HG03097 (cell line): ENCODE measurements around the gene PLCXD3.

Source experiments
- ATAC-seq: cut with Tn5 transposase; IDR thresholded peaks from one replicate; pipeline ENCODE4 v1.9.1; 2021; ENCODE audit not compliant: unreplicated experiment, low FRiP score

The PLCXD3 gene

GRCh38 chr5:41418220-41419031, 92.0 kb downstream of the PLCXD3 start:
- ATAC-seq = no peak

GRCh38 chr5:41416336-41416735, 94.1 kb downstream of the PLCXD3 start:
- no peak for ATAC-seq

- ATAC-seq = no peak
Observed at GRCh38 chr5:41415242-41415641, 95.2 kb downstream of the PLCXD3 start.

- no peak for ATAC-seq
Observed at GRCh38 chr5:41414598-41414997, 95.8 kb downstream of the PLCXD3 start.

GRCh38 chr5:41413074-41413473, 97.3 kb downstream of the PLCXD3 start:
- no peak for ATAC-seq

- ATAC-seq = no peak
Observed at GRCh38 chr5:41412496-41412895, 97.9 kb downstream of the PLCXD3 start.

- no peak for ATAC-seq
Observed at GRCh38 chr5:41410737-41411136, 99.7 kb downstream of the PLCXD3 start.

- ATAC-seq = no peak
Observed at GRCh38 chr5:41410307-41410706, 100.1 kb downstream of the PLCXD3 start.

GRCh38 chr5:41408676-41409443, 101.5 kb downstream of the PLCXD3 start:
- no peak for ATAC-seq

- ATAC-seq = no peak
Observed at GRCh38 chr5:41406936-41407335, 103.5 kb downstream of the PLCXD3 start.

- no peak for ATAC-seq
Observed at GRCh38 chr5:41406424-41406823, 104.0 kb downstream of the PLCXD3 start.

GRCh38 chr5:41404757-41405156, 105.6 kb downstream of the PLCXD3 start:
- no peak for ATAC-seq

GRCh38 chr5:41403846-41404245, 106.6 kb downstream of the PLCXD3 start:
- ATAC-seq = no peak

GRCh38 chr5:41402845-41403244, 107.6 kb downstream of the PLCXD3 start:
- no peak for ATAC-seq

- no peak for ATAC-seq
Observed at GRCh38 chr5:41399839-41400238, 110.6 kb downstream of the PLCXD3 start.

- no peak for ATAC-seq
Observed at GRCh38 chr5:41392016-41392415, 118.4 kb downstream of the PLCXD3 start.

GRCh38 chr5:41374631-41375030, 135.8 kb downstream of the PLCXD3 start:
- ATAC-seq = no peak

GRCh38 chr5:41373230-41373629, 137.2 kb downstream of the PLCXD3 start:
- no peak for ATAC-seq

GRCh38 chr5:41371738-41372137, 138.7 kb downstream of the PLCXD3 start:
- no peak for ATAC-seq

GRCh38 chr5:41370482-41370881, 139.9 kb downstream of the PLCXD3 start:
- ATAC-seq = no peak

- no peak for ATAC-seq
Observed at GRCh38 chr5:41369799-41370198, 140.6 kb downstream of the PLCXD3 start.

- ATAC-seq = no peak
Observed at GRCh38 chr5:41368158-41368557, 142.2 kb downstream of the PLCXD3 start.
